ENCODE results near the gene ZFYVE28.
A peak's percentile ranks its signal among the peaks of the same experiment; 100 is the strongest.

The ZFYVE28 gene

GRCh38 chr4:2428496-2429213 is 10.2 kb upstream of the ZFYVE28 start:
- no peak for DNase-seq (ENCODE audit: low read depth in 3 of 3)

- no peak for DNase-seq (ENCODE audit: low read depth in 3 of 3)
Measured at GRCh38 chr4:2427383-2428334, 9.2 kb upstream of the ZFYVE28 start.

DNA sequence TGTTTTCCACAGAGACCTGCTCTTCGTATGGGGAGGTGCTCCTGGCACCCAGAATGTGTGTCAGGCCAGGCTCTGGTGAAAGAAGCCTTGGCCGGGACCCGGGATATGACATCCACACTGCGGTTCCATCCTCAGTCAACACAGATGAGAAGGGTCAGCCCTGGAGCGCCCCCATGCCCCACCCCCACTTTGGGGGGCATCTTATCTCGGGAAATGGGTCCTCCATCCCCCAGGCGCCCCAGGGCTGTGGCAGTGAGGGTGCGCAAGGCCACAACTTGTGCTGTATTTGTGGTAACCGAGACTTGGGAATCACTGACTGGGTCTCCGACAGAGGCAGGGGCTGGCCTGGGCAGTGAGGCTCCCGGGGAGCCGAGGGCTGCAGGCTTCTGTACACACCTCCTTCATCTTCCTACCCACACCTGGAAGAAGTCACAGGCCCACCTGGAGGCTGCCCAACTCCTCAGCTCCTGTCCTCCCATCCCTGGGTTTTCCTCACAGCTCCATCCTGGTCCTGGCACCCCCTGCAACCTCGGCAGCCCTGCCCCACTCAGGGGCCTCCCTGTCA is 8.3 kb upstream of the ZFYVE28 start:
- no peak for DNase-seq (ENCODE audit: low read depth in 3 of 3)

DNA sequence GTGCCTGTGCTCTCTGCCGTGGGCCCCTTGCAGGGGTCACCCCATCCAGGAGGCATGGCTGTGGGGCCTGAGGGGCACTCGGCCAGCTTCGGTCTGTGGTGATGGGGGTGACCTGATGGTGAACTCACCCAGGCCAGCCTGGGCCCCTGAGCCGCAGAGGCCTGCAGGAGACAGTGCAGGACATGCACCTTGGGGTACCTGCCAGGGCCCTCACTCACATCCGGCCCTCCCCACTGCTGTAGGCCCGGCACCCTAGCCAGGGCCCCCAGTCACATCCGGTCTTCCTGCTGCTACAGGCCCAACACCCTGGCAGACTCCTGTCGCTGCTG is 7.6 kb upstream of the ZFYVE28 start:
- DNase-seq (ENCODE audit: low read depth in 3 of 3) = no peak

DNA sequence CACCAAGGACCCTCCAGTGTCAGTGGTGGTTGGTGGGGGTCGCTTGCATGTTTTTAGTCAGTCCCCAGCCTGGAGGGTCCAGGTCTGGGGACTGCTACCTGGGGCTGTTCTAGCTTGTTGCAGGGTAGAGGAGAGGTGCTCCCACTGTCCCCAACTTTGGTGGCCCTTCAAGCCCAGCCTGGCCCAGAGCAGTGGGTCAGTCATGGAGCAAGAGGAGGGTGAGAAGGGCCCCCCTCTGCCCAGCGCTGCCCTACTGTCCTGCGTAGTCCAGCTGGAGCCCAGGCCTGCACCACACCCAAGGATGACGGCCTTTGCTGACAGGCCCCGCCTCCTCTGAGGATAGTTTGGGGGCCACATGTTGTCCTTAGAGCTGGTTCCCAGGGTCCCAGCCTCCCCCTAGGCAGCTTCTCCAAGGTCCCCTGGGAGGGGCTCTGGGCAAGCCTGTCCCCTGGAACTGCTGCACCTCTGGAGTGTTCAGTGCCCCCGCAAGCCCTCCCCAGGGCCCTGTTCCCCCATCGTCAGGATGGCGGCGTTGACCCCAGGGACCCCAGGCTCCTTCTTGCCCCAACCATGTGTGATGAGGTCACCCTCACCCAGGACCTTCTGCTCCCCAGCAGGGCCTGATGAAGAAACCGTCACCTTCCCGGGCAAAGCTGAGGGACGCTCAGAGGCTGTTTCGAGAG is 7.1 kb upstream of the ZFYVE28 start:
- DNase-seq (ENCODE audit: low read depth in 3 of 3) = no peak

- no peak for DNase-seq (ENCODE audit: low read depth in 3 of 3)
Measured at GRCh38 chr4:2424581-2424980, 6.1 kb upstream of the ZFYVE28 start.

DNA sequence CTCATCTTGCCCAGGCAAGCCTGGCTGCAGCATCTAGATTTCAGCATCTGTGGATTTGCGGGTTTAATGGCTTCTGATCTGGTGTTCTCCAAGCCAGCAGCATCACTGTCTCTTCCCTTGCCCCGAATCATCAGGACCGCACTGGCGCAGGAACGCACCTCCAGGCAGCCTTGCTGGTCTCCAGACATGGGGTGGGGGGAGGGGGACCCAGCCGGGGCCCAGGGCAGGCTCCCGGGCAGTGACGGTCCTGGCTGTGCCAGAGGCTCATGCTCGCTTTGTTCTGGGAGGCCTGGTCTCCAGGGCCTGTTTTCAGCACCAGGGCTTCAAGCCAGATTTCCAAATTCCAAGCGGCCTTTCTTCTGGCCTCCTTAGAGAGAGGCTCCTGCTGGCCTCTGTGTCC is 5.2 kb upstream of the ZFYVE28 start:
- no peak for DNase-seq (ENCODE audit: low read depth in 3 of 3)

GRCh38 chr4:2423066-2423465 is 4.6 kb upstream of the ZFYVE28 start:
- DNase-seq (ENCODE audit: low read depth in 3 of 3) = no peak

DNA sequence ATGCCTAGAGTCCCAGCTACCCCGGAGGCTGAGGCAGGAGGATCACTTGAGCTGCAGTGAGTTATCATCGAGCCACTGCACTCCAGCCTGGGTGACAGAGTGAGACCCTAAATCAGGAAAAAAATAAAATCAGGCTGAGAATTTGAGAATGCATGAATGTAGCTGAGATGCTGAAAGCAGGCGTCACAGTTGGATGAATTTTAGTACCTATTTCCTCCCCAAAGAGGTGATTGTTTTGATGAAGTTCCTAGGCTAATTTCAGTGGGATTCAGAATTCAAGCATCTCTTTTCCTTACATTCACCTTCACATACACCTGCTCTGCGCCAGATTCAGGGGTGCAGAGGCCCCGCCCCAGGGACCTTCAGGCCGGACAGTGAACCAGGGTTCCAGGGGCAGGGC is 3.5 kb upstream of the ZFYVE28 start:
- DNase-seq (ENCODE audit: low read depth in 3 of 3) = no peak

- DNase-seq (ENCODE audit: low read depth in 3 of 3) = no peak
Measured at GRCh38 chr4:2419814-2420213, 1.4 kb upstream of the ZFYVE28 start.

DNA sequence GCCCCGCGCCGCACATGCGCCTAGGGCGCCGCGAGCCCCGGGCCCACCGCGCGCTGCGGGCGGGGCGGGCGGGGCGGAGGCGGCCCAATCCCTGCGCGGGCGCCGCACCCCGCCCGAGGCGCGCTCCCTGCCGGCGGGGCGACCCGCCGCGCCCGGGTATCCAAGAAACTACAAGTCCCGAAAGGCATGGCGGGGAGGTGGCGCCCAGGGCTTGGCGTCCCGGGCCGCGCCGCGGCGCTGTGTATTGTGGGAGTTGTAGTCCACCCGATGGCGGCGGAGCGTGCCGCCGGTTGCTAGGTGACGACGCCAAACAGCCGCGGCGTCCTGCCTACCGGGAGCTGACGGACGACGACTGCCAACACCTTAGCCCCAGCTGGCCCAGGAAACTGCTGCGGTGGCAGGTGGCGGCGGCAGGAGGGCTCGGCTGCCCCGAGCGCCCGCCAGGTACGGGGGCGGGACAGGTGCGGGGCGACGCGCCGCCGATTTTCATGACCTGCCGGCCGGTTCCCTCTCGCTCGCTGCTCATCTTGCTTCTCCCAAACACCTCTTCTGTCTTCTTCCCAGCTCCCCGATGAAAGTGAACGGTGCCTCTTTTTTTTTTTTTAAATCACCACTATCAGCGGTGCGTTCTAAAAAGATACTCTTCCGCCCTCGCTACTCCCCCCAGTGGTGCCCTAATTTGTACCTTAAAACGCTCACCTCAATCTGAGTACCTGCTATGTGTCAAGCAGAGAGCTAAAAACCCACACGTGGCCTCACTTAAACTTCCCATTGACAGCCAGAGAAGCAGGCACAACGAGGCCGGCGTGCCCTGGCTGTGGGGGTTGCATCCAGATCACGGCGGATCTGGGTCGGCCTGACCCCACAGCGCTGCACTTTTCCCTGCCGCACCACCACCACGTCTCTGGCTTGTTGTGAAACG is 466 bp upstream of the ZFYVE28 start, which contains the start of gene CFAP99:
Gene CFAP99 (plus strand): TSS at position 306 of the 922 bp plus-strand sequence.
- peak; percentile 97 to 98 (median 97) for DNase-seq (ENCODE audit: low read depth in 3 of 3)

DNA sequence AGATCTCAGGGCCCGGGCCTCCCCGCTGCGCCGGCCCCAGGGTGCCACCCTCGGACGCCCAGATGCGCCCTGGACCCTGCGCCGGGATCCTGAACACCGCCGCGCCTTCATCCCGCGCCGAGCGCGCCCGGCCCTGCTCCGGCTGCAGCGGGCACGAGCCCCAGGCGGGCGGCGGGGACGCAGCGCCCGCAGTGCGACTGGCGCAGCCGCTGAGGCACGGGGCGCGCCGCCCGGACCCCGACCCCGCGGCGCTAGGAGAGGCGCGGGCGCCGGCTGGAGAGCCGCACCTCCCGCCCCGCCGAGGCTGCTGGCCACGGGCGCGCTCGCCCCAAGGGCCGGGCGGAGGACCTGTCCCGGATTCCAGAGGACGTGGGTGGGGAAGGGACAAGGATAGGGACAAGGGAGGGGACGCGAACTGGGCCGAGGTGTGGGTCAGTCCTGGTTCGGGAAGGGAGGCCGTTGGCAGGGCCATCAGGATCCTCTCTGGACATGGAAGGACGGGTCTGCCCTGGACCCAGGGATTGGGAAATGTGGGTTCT is 1.1 kb downstream of the ZFYVE28 start:
- DNase-seq (ENCODE audit: low read depth in 3 of 3) = peak in 1 of 3 experiments; percentile 14

DNA sequence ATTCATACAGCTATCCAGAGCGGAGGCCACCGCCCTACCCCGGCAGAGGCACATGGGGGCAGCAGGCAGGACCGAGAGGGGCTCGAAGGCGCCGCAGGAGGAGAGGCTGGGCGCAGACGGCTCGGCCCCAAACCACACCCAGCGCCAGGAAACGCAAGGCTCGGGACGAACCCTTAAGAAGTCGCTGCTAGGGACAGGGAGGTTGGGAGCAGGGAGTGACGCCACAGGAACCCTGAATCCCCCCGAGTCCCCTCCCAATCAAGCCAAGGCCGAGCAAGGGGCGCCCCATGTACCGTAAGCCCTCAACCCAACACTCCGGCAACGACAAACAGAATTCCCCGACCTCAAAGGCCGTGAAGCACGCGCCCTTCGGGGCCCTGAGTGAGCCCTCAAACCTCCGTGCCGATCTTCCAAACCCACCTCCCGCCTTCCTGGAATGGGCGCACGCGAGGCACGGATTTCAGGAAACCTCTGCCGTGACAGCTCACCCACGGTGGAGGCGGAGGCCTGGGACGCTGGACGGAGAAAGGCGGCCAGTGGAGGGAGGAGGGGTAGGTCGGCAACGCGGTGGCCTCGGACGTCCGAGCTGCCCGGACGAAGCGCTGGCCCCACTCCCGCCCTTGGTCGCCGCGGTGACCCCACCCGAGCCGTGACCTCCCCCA is 1.8 kb downstream of the ZFYVE28 start:
- DNase-seq (ENCODE audit: low read depth in 3 of 3) = peak in 1 of 3 experiments; percentile 18

DNA sequence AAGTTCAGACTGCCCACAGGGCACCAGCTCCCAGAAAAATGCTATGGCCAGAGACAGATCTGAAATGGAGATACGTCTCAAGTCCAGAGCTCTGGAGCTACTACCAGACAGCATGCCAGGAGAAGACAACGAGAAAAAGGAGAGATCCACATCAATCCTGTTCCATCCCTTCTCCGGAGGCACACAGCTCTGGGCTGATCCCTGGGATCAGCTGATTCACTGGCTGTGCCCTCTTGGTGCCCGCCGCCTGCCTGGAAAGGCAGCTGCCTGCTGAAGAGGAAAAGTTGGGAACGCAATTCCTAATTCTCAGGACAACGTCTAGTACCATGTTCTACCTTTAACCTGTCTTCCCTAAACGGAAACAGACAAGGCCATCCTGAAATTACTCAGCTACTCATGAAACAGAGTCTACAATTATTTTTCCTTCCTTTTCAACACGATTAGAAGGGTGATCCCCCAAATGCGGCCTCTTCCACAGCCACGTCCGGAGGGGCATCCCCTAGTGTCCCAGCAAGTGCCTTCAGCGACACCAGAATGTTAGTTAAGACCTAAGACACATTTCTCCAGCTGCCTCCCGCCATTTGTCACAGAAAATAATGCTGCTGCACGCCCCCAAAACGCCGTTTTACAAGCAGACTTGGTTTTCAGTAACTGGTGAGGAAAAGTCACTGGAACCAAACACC is 2.4 kb downstream of the ZFYVE28 start:
- no peak for DNase-seq (ENCODE audit: low read depth in 3 of 3)

GRCh38 chr4:2415213-2415612 is 3.2 kb downstream of the ZFYVE28 start:
- DNase-seq (ENCODE audit: low read depth in 3 of 3) = no peak

- DNase-seq (ENCODE audit: low read depth in 3 of 3) = peak in 1 of 3 experiments; percentile 28
Measured at GRCh38 chr4:2413821-2414610, 4.4 kb downstream of the ZFYVE28 start.

DNA sequence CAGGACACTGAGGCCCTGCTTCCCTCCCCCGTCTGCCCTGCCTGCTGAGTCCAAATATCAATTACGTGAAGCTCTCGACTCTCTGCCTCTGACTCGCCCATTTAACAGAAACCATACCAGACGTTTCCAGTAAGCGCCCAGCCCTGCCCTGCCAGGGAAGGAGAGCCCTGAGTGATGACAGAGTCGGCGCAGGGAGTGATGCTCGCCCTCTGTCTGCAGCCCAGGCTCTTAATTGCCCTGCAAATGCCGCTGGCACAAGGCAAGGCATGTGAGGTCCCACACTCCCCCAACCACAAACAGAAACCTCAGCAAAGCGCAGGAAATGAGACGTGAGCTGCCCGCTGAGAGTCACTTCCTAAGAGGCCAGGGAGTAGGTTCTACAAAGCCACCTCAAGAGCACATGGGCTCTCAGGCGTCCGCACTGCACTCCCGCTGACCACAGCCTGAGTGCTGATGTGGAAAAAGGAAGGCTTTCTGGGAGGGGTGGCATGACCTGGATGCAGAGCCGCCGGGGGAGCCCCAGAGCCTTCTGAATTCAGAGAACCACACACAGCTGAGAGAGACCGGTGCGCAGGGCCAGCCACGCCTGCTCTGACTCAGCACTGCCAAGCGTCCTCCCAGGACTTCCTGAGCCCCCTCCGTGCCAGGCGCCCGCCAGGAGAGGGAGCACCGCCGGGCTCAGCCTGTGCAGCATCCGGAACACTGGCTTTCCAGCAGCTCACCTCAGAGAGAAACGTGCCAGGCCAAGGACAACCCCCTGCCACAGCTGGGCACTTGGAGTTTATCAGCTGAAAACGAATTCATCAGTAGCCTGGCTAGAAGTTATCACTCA is 5.3 kb downstream of the ZFYVE28 start:
- DNase-seq (ENCODE audit: low read depth in 3 of 3) = peak; percentile 53 to 82 (median 63)

- DNase-seq (ENCODE audit: low read depth in 3 of 3) = peak; percentile 50 to 61 (median 53)
Measured at GRCh38 chr4:2412534-2412884, 5.9 kb downstream of the ZFYVE28 start.
